Activated T-cell treated with anti-CD3 and anti-CD28 coated beads, Interleukin-2, amount 50 U/mL, for 24 hours (primary cell): ENCODE results near the gene DUS2.

Source experiments
- DNase-seq: peaks from one replicate; pipeline ENCODE4 v3.0.0-alpha.2; 2020
- H3K27ac Mint-ChIP-seq: 2 replicates; pipeline ENCODE4 v1.8.0; 2020; ENCODE audit warnings: mild to moderate bottlenecking, mixed read lengths
- H3K27me3 Mint-ChIP-seq: 2 replicates; pipeline ENCODE4 v1.8.0; 2020; ENCODE audit warnings: mixed read lengths
- H3K36me3 Mint-ChIP-seq: 2 replicates; pipeline ENCODE4 v1.8.0; 2020; ENCODE audit warnings: low read depth, mixed read lengths
- H3K4me1 Mint-ChIP-seq: 2 replicates; pipeline ENCODE4 v1.8.0; 2020; ENCODE audit warnings: low read depth, mixed read lengths
- H3K4me3 Mint-ChIP-seq: 2 replicates; pipeline ENCODE4 v1.8.0; 2020; ENCODE audit warnings: mild to moderate bottlenecking, moderate library complexity, mixed read lengths
- H3K9me3 Mint-ChIP-seq: 2 replicates; pipeline ENCODE4 v1.8.0; 2020; ENCODE audit warnings: mixed read lengths

The DUS2 gene

DNA sequence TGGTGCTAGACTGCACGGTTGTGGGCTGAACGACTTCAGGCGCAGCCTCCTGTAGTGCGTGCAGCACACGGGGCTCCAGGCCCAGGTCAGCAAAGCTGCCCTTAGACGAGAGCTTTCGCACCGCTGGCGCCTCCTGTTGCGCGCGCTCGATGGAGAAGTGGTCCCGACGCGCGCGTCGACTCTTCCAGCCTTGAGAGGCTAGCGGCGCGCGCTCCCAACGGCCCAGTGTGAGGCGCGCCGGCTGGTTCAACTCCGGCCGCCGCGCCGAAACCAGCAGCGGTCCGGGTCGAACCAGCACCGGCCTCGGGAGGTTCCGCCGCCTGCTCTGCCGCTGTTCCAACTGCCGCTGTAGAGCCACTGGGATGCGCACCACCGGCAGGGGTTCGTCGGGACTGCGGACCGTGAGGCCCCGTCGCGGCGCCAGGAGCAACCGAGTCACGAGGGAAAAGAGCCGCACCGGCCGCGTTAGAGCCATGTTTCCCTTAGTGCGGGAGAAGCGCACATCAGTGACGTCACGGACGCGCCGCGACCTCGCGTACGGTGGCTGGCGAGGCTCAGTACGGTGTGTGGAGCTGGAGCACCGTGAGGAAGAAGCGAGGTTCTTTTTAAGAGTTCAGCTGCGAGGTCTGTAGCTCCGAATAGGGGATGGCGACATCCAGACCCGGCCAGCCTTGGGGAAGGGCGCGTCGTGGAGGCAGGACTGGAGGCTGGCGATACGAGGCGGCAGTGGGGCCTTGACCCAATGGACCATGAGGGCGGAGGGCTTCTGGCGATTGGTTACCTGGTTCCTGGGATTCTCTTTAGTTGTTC is at the start of gene DUS2, which contains the start of gene DDX28:
TSS of gene DUS2 (plus strand) at position 557 of the 810 bp plus-strand sequence. CDS start 14,740 bp downstream, outside the sequence.
TSS of gene DDX28 (minus strand) at position 505 of the 810 bp plus-strand sequence. CDS start at position 475, 30 bp downstream.
- DNase-seq = peak; percentile 98
- Mint-ChIP-seq H3K9me3 (no peaks in the 10 kb centered on the region), H3K27ac (peak within 1 kb of the TSS; percentile 97), H3K27me3 (no peaks in the 10 kb centered on the region), H3K36me3 (peaks cover 70% of the 10 kb centered on the region), H3K4me3 (peak within 1 kb of the TSS; percentile 93), H3K4me1 (peaks cover 40% of the 10 kb centered on the region)

DNA sequence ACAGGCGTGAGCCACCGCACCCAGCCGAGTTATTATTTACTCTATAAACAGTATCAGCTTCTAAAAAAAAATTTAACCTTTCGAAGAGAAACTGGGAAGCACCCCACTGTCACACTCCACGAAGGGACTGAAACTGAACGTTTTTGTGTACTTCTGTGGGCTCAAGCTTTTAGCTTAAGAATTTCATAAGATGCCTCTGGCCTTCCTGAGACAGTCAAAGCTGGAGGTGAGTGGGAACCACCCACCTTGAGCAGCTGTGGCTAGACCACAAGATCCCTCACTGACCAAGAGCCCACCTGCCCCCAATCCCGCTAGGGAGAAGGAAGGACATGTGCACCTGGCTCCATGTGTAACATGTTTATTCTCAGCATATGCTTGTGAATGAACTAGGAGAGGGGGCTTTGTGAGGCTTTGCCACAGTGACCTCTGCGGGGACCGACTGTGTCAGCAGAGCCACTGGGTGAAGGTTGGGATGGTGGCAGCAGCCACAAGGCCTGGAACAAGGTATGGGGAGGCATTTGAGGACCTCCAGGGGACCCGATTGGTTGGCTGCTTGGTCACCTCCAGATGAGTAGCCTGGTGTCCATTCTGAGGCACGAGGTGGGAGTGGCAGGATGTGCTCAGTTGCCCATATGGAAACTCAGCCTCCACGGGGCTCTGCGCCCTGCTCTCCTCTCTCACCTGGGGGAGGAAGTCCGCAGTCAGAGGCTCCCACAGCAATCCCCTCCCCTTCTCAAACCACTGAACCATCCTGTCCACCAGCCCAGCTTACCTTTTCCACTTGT is 47.6 kb upstream of the DUS2 start:
- Mint-ChIP-seq H3K27me3 (no peaks in the 10 kb centered on the region), H3K36me3 (no peaks in the 10 kb centered on the region), H3K9me3 (no peaks in the 10 kb centered on the region), H3K4me1 (peaks cover under 1% of the 10 kb centered on the region), H3K4me3 (no peak overlapping the region), H3K27ac (no peak overlapping the region)
- no peak for DNase-seq

GRCh38 chr16:67976205-67976604 is 46.9 kb upstream of the DUS2 start:
- H3K27ac Mint-ChIP-seq = no peak overlapping the region
- peaks cover 1% of the 10 kb centered on the region for H3K4me1 Mint-ChIP-seq
- H3K36me3 Mint-ChIP-seq = no peaks in the 10 kb centered on the region
- no peak for DNase-seq
- no peak overlapping the region for H3K4me3 Mint-ChIP-seq
- no peaks in the 10 kb centered on the region for H3K9me3 Mint-ChIP-seq
- no peaks in the 10 kb centered on the region for H3K27me3 Mint-ChIP-seq

GRCh38 chr16:67977005-67977404 is 46.1 kb upstream of the DUS2 start:
- Mint-ChIP-seq H3K27me3 (no peaks in the 10 kb centered on the region), H3K4me3 (no peak overlapping the region), H3K36me3 (no peaks in the 10 kb centered on the region), H3K4me1 (peaks cover 1% of the 10 kb centered on the region), H3K9me3 (no peaks in the 10 kb centered on the region), H3K27ac (no peak overlapping the region)
- DNase-seq = no peak

DNA sequence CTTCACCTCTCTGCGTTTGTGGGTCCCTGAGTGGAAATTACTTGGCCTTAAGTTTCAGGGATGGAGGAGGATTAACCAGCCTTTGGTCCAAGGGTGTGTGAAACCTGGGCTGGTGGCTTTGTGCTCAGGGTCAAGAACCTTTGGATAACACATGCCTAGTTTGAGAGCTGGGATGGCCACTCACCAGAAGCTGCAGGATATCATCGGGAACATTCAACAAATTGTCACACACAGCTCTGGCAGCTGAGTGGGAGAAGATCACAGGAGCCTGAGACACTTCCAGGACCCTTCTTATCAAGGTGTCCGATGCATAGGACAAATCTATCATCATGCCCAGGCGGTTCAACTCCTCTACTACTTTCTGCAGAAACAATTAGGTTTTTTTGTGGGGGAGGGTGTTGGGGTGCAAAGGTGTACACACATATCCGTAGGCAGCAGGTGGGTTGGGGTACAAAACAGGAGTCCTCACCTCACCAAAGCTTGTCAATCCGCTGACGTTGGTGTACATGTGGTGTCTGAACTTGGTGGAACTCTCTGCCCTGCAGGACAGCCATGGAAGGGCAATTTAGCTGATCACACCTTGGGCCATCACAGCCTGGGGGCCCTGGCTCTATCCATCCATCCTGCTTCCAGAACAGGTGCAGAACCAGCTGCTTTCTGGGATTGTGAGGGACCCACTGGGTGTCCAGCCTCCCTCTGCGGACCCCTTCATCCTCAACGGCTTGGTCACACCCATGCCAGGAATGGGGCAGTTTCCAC is 45.4 kb upstream of the DUS2 start:
- H3K27me3 Mint-ChIP-seq = no peaks in the 10 kb centered on the region
- H3K4me3 Mint-ChIP-seq = no peak overlapping the region

DNA sequence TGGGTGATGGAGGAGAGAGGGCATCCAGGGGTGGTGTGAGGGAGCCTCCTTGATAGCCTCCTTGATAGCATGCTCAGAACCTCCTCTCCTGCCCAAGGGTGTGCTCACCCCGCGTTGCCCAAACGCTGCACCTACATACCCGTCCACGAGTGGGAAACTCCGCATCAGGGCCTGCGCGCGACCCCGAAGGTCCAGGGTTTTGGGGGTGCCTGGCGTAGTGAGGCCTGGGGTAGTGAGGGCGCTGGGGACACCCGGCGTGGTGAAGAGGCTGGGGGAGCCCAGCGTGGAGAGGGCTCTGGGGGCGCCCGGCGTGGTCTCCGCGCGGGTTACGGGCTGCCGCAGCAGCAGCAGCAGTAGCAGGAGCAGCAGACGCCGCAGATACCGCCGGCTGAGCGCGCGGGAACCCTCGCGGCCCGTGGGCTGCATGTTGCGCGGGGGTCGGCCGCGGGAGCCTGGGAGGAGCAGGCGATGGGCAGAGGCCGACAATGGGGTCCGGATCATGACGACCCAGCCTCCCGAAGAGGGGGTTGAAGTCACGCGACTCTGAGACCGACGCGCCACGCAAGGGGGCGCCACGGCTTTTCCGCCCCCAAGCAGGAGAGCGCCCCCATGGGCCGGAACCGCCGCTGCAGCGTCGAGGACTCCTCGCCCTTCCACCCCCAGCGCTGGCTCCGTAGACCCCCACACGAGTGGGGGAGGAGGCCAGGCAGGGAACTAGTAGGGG is 43.0 kb upstream of the DUS2 start, which contains the start of gene DPEP3:
TSS of gene DPEP3 (minus strand) at position 545 of the 724 bp plus-strand sequence. CDS start at position 426, 119 bp downstream.
- Mint-ChIP-seq H3K36me3 (no peaks in the 10 kb centered on the region), H3K4me3 (no peak within 1 kb of the TSS), H3K27ac (no peak within 1 kb of the TSS), H3K9me3 (no peaks in the 10 kb centered on the region), H3K27me3 (no peaks in the 10 kb centered on the region), H3K4me1 (peaks cover 26% of the 10 kb centered on the region)
- DNase-seq = no peak

More for the DNA sequence above, 45.4 kb upstream of the DUS2 start:
- Mint-ChIP-seq H3K27ac (no peak overlapping the region), H3K4me1 (peaks cover 2% of the 10 kb centered on the region), H3K36me3 (no peaks in the 10 kb centered on the region), H3K9me3 (no peaks in the 10 kb centered on the region)
- DNase-seq = no peak

DNA sequence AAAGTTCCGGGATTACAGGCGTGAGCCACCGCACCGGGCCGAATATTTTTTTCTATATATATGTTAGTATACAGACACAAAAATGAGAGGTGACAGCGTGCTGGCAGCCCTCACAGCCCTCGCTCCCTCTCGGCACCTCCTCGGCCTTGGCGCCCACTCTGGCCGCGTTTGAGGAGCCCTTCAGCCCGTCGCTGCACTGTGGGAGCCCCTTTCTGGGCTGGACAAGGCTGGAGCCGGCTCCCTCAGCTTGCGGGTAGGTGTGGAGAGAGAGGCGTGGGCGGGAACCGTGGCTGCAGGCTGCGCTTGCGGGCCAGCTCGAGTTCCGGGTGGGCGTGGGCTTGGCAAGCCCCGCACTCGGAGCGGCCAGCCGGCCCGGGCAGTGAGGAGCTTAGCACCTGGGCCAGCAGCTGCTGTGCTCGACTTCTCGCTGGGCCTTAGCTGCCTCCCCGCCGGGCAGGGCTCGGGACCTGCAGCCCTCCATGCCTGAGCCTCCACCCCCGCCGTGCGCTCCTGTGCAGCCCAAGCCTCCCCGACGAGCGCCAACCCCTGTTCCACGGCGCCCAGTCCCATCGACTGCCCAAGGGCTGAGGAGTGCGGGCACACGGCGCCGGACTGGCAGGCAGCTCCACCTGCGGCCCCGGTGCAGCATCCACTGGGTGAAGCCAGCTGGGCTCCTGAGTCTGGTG is 40.9 kb upstream of the DUS2 start:
- H3K36me3 Mint-ChIP-seq = no peaks in the 10 kb centered on the region
- H3K27ac Mint-ChIP-seq = no peak overlapping the region
- H3K4me3 Mint-ChIP-seq = no peak overlapping the region

GRCh38 chr16:67986949-67987348 is 36.1 kb upstream of the DUS2 start:
- no peaks in the 10 kb centered on the region for H3K9me3 Mint-ChIP-seq
- H3K36me3 Mint-ChIP-seq = no peaks in the 10 kb centered on the region
- H3K27me3 Mint-ChIP-seq = no peaks in the 10 kb centered on the region
- H3K4me1 Mint-ChIP-seq = peaks cover 25% of the 10 kb centered on the region
- no peak for DNase-seq
- no peak overlapping the region for H3K4me3 Mint-ChIP-seq
- H3K27ac Mint-ChIP-seq = no peak overlapping the region

More for the DNA sequence above, 40.9 kb upstream of the DUS2 start:
- Mint-ChIP-seq H3K27me3 (no peaks in the 10 kb centered on the region), H3K9me3 (no peaks in the 10 kb centered on the region), H3K4me1 (peaks cover 26% of the 10 kb centered on the region)
- DNase-seq = no peak

DNA sequence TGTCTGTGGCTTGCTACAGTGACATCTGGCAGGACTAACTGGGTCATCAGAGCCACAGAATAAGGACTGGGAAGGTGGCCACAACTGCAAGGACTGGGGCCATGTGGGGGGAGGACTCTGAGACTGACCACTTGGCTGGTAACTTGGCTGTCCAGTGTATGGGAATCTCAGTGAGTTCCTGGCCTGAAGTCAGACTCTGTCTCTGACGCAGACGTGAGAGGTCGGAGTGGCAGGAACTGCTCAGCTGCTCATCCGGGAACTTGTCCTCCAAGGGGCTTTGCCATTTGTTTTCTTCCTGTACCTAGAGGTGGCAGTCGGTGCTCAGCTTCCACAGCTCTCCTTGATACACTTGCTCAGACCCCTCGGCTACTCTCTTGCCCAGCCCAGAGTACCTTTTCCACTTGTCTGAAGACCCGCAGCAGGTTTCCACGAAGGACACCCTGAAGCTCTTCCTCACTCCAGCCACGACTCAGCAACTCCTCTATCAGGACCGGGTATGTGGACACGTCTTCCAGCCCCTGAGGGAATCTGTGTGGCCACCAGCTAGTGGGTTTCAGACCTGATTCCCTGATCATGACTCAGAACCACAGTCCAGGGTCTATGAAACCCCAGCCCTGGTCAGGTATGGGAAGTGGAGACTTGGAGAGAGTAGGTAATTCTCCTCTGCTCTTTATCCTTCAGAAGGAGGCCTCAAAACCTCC is 35.5 kb upstream of the DUS2 start:
- H3K27me3 Mint-ChIP-seq = no peaks in the 10 kb centered on the region
- DNase-seq = no peak
- no peaks in the 10 kb centered on the region for H3K36me3 Mint-ChIP-seq
- H3K4me1 Mint-ChIP-seq = peaks cover 29% of the 10 kb centered on the region
- H3K4me3 Mint-ChIP-seq = no peak overlapping the region
- no peaks in the 10 kb centered on the region for H3K9me3 Mint-ChIP-seq
- peak overlapping the region; percentile 58 for H3K27ac Mint-ChIP-seq

- DNase-seq = no peak
- Mint-ChIP-seq H3K27me3 (no peaks in the 10 kb centered on the region), H3K4me3 (no peak overlapping the region), H3K27ac (no peak overlapping the region), H3K36me3 (no peaks in the 10 kb centered on the region), H3K9me3 (no peaks in the 10 kb centered on the region), H3K4me1 (peaks cover 27% of the 10 kb centered on the region)
Observed at GRCh38 chr16:67988675-67989074, 34.4 kb upstream of the DUS2 start.

- Mint-ChIP-seq H3K27me3 (no peaks in the 10 kb centered on the region), H3K27ac (no peak overlapping the region), H3K4me1 (peaks cover 23% of the 10 kb centered on the region), H3K9me3 (no peaks in the 10 kb centered on the region), H3K36me3 (no peaks in the 10 kb centered on the region), H3K4me3 (no peak overlapping the region)
- no peak for DNase-seq
Observed at GRCh38 chr16:67989322-67990017, 33.6 kb upstream of the DUS2 start.

GRCh38 chr16:67990018-67990386 is 33.1 kb upstream of the DUS2 start:
- DNase-seq = no peak
- Mint-ChIP-seq H3K4me1 (peaks cover 22% of the 10 kb centered on the region), H3K27me3 (no peaks in the 10 kb centered on the region), H3K9me3 (no peaks in the 10 kb centered on the region), H3K4me3 (no peak overlapping the region), H3K27ac (no peak overlapping the region), H3K36me3 (no peaks in the 10 kb centered on the region)
